GM23248 (cell line): ENCODE results near the gene DST.

ENCODE experiments used
- EZH2 ChIP-seq: fragments of 200-600 bp; sonication (generic); IDR thresholded peaks from 2 replicates; pipeline ENCODE4 v1.6.1; 2018; ENCODE audit warnings: antibody characterized with exemption, mild to moderate bottlenecking; ENCODE audit not compliant: insufficient read depth, poor library complexity, severe bottlenecking
- EZH2phosphoT487 ChIP-seq: fragments of 200-600 bp; sonication (generic); IDR thresholded peaks from 2 replicates; pipeline ENCODE4 v1.6.1; 2018; ENCODE audit warnings: antibody characterized with exemption, moderate library complexity, mild to moderate bottlenecking, low read depth; ENCODE audit not compliant: insufficient read depth

- TF ChIP-seq EZH2phosphoT487 (no peak), EZH2 (no peak)
Observed at GRCh38 chr6:56511591-56511990, 131.1 kb downstream of the DST start.
